BLaER1 treated with 17β-estradiol and CSF1 and Interleukin-3, amounts not matched to agents 10 nM and 100 nM (cell line): Measurements from ENCODE around the gene DAPK2.

Experiments
- H3K27ac ChIP-seq, 11 experiments: shearing (Covaris generic); formaldehyde crosslinking; 2 replicates each; pipeline ENCODE4 v1.8.1; 2022
- H3K27me3 ChIP-seq, 11 experiments: shearing (Covaris generic); formaldehyde crosslinking; 2 replicates each; pipeline ENCODE4 v1.8.1; 2022
- H3K36me3 ChIP-seq, 11 experiments: shearing (Covaris generic); formaldehyde crosslinking; 2 replicates each; pipeline ENCODE4 v1.8.1; 2022
- H3K4me1 ChIP-seq, 10 experiments: shearing (Covaris generic); formaldehyde crosslinking; 2 replicates each; pipeline ENCODE4 v1.8.1; 2022
- H3K4me2 ChIP-seq, 11 experiments: shearing (Covaris generic); formaldehyde crosslinking; 2 replicates each; pipeline ENCODE4 v1.8.1; 2022
- H3K4me3 ChIP-seq, 10 experiments: shearing (Covaris generic); formaldehyde crosslinking; 2 replicates each; pipeline ENCODE4 v1.8.1; 2022
- H3K9ac ChIP-seq, 11 experiments: shearing (Covaris generic); formaldehyde crosslinking; 2 replicates each; pipeline ENCODE4 v1.8.1; 2022
- H3K9me3 ChIP-seq, 11 experiments: shearing (Covaris generic); formaldehyde crosslinking; replicated peaks in 1 of 11; 2 replicates each; pipeline ENCODE4 v1.8.1; 2022
- H4K20me1 ChIP-seq, 11 experiments: shearing (Covaris generic); formaldehyde crosslinking; 2 replicates each; pipeline ENCODE4 v1.8.1; 2022
- Cebpa-rat ChIP-seq, 11 experiments: shearing (Covaris generic); IDR thresholded peaks; 2 replicates each; pipeline ENCODE4 v1.8.1; 2022

DAPK2 gene

GRCh38 chr15:64013179-64014062, 32.9 kb downstream of the DAPK2 start:
- Histone ChIP-seq H3K4me1 (peaks cover 26 to 35% (median 30%) of the 10 kb centered on the region in 10 experiments), H3K9ac (no peak overlapping the region), H4K20me1 (no peaks in the 10 kb centered on the region), H3K36me3 (no peaks in the 10 kb centered on the region), H3K4me3 (no peak overlapping the region), H3K27me3 (no peaks in the 10 kb centered on the region; a peak in 1 of 22 replicates), H3K4me2 (no peak overlapping the region), H3K9me3 (no peaks in the 10 kb centered on the region), H3K27ac (no peak overlapping the region)
- no peak for TF ChIP-seq Cebpa-rat (IDR thresholded peaks at IDR 0.05)

DNA sequence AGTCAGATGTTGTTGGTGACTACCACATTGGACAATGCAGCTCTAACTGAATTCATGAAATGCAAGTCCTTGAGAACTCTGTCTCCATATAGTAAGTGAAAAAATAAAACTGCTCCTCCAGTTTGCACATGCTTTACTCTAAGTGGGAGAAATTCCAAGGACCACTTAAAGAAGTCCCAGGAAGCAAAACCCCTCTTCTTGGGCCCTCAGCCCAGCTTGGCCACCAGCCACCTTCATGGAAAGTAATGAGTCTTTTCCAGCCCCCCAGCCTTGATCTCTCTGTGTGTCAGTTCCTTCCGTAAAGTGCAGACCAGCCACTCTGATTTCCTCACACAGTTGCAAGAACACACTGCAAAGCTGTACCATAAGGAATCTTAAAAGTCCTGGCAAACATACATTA, 34.5 kb downstream of the DAPK2 start:
- no peaks in the 10 kb centered on the region for H4K20me1 ChIP-seq
- no peaks in the 10 kb centered on the region; a peak in 1 of 22 replicates for H3K27me3 ChIP-seq
- peak overlapping the region in 1 of 11 experiments; percentile 21; a peak in 1 of 22 replicates for H3K27ac ChIP-seq
- no peak overlapping the region for H3K4me3 ChIP-seq
- H3K4me2 ChIP-seq: peak overlapping the region in 8 of 11 experiments; percentile 58 to 92 (median 74); a peak in 11 of 22 replicates
- no peaks in the 10 kb centered on the region for H3K9me3 ChIP-seq
- no peaks in the 10 kb centered on the region for H3K36me3 ChIP-seq
- TF ChIP-seq Cebpa-rat (IDR thresholded peaks at IDR 0.05): no peak
- H3K4me1 ChIP-seq: peaks cover 26 to 35% (median 30%) of the 10 kb centered on the region in 10 experiments
- no peak overlapping the region for H3K9ac ChIP-seq

DNA sequence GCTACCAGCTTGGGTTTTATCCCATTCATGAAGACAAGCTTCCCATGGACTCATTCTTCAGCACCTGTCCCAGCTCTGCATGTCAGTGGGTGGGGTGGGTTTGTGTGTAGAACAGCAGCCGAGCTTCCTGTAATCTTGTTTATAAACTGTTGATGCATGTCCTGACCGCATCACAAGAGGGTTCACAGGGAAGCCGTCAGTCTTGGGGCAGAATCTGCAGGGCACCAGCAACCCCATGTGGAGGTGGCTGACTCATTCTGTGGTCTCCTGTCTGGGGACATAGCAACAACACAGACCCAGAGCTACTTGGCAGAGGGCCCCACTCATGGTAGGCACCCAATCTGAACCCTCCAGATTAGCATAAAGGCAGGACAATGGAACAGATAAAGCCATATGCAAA, 35.6 kb downstream of the DAPK2 start:
- Histone ChIP-seq H3K27me3 (no peaks in the 10 kb centered on the region; a peak in 1 of 22 replicates), H3K9me3 (no peaks in the 10 kb centered on the region), H4K20me1 (no peaks in the 10 kb centered on the region), H3K27ac (peak overlapping the region in 8 of 11 experiments; percentile 36 to 59 (median 53); a peak in 12 of 22 replicates), H3K4me3 (no peak overlapping the region; a peak in 1 of 20 replicates), H3K4me1 (peaks cover 26 to 35% (median 30%) of the 10 kb centered on the region in 10 experiments), H3K36me3 (no peaks in the 10 kb centered on the region), H3K9ac (peak overlapping the region in 1 of 11 experiments; percentile 26; a peak in 1 of 22 replicates), H3K4me2 (peak overlapping the region; percentile 69 to 92 (median 76))
- no peak for TF ChIP-seq Cebpa-rat (IDR thresholded peaks at IDR 0.05)

DNA sequence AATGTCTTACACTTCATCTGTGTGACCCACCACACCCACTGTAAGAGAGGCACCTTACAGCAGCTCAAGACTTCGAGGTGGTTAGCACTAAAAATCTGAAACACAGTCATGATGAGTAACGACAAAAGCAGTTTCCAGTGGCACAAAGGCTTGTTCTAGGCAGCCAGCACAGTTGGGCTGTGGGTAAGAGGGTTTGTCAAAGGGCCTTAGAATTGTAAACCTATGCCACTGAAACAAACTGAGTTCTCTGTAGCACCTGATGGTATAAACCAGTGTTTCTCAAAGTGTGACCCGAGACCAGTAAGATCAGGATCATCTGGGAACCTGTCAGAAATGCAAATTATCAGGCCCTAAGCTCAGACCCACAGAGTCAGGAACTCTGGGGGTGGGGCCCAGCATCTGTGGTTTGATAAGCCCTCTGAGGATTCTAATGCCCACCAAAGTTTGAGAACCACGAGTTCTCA, 36.5 kb downstream of the DAPK2 start:
- Histone ChIP-seq H3K27ac (peak overlapping the region in 6 of 11 experiments; percentile 7 to 57 (median 48); a peak in 5 of 22 replicates), H3K9ac (no peak overlapping the region; a peak in 1 of 22 replicates), H3K4me2 (peak overlapping the region; percentile 68 to 92 (median 75); a peak in 21 of 22 replicates)

GRCh38 chr15:64009241-64009640, 37.0 kb downstream of the DAPK2 start:
- TF ChIP-seq Cebpa-rat (IDR thresholded peaks at IDR 0.05): no peak

More for the DNA sequence above, 36.5 kb downstream of the DAPK2 start:
- Histone ChIP-seq H3K9me3 (no peaks in the 10 kb centered on the region), H3K4me3 (no peak overlapping the region), H3K27me3 (no peaks in the 10 kb centered on the region; a peak in 1 of 22 replicates), H4K20me1 (no peaks in the 10 kb centered on the region), H3K36me3 (no peaks in the 10 kb centered on the region), H3K4me1 (peaks cover 26 to 35% (median 30%) of the 10 kb centered on the region in 10 experiments)
- TF ChIP-seq Cebpa-rat (IDR thresholded peaks at IDR 0.05): no peak

DNA sequence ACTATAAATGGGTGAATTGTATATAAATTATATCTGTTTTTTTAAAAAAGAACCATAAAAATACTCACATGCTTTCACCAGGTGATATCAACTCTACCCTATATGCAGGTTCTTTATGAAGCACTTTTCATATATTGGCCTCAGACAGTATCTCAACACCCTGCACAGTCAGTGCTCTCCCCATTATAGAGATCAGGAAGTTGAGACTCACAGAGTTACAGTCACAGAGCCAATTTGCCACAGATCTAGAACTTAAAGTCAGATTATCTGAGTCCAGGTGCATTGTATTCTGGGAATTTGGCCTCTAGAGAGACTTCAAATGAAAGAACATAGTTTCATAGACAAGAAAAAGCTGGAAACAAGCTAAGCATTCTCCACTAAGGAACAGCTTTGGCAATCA, 38.1 kb downstream of the DAPK2 start:
- H3K4me3 ChIP-seq: no peak overlapping the region
- TF ChIP-seq Cebpa-rat (IDR thresholded peaks at IDR 0.05): no peak
- no peaks in the 10 kb centered on the region; a peak in 1 of 22 replicates for H3K27me3 ChIP-seq
- no peak overlapping the region for H3K9ac ChIP-seq
- H3K9me3 ChIP-seq: no peaks in the 10 kb centered on the region
- no peak overlapping the region for H3K27ac ChIP-seq
- no peak overlapping the region for H3K4me2 ChIP-seq
- peaks cover 26 to 47% (median 31%) of the 10 kb centered on the region in 10 experiments for H3K4me1 ChIP-seq
- H4K20me1 ChIP-seq: no peaks in the 10 kb centered on the region
- no peaks in the 10 kb centered on the region for H3K36me3 ChIP-seq

More at GRCh38 chr15:64009241-64009640, 37.0 kb downstream of the DAPK2 start:
- Histone ChIP-seq H3K36me3 (no peaks in the 10 kb centered on the region), H3K4me1 (peaks cover 26 to 38% (median 31%) of the 10 kb centered on the region in 10 experiments), H3K27me3 (no peaks in the 10 kb centered on the region; a peak in 1 of 22 replicates), H3K4me3 (no peak overlapping the region), H3K4me2 (peak overlapping the region; percentile 68 to 92 (median 75); a peak in 21 of 22 replicates), H3K27ac (peak overlapping the region in 2 of 11 experiments; percentile 3 to 54; a peak in 1 of 22 replicates), H3K9me3 (no peaks in the 10 kb centered on the region), H4K20me1 (no peaks in the 10 kb centered on the region), H3K9ac (no peak overlapping the region)

GRCh38 chr15:64006642-64007041, 39.6 kb downstream of the DAPK2 start:
- H3K4me1 ChIP-seq: peaks cover 26 to 48% (median 28%) of the 10 kb centered on the region in 10 experiments
- no peak for TF ChIP-seq Cebpa-rat (IDR thresholded peaks at IDR 0.05)

DNA sequence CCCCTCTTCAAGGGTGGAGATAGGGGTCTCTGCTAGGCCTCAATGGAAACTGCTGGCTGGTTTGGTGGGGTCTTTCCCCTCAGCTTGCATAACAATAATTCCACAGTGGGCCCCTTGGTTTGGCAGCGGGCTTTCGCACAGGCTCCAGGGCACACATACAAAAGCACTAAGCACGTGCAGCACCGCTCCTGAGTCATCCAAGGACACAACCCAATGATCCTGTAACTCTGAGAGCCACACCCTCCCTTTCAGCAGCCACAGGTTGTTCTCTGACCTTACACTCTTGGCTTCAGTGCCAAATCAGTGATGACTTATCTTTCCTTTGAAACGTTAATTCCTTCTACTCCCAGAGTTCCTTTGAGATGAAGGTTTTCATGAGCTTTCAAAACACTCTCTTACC, 41.7 kb downstream of the DAPK2 start:
- Histone ChIP-seq H4K20me1 (no peaks in the 10 kb centered on the region), H3K36me3 (no peaks in the 10 kb centered on the region), H3K9ac (no peak overlapping the region), H3K4me2 (peak overlapping the region in 4 of 11 experiments; percentile 4 to 26 (median 16); a peak in 2 of 22 replicates), H3K27me3 (no peaks in the 10 kb centered on the region; a peak in 1 of 22 replicates), H3K27ac (no peak overlapping the region), H3K9me3 (no peaks in the 10 kb centered on the region), H3K4me3 (no peak overlapping the region), H3K4me1 (peaks cover 7 to 49% (median 29%) of the 10 kb centered on the region in 10 experiments)
- TF ChIP-seq Cebpa-rat (IDR thresholded peaks at IDR 0.05): no peak

More at GRCh38 chr15:64006642-64007041, 39.6 kb downstream of the DAPK2 start:
- H3K9me3 ChIP-seq: no peaks in the 10 kb centered on the region
- no peak overlapping the region for H3K4me2 ChIP-seq
- H3K27ac ChIP-seq: no peak overlapping the region
- H3K27me3 ChIP-seq: no peaks in the 10 kb centered on the region; a peak in 1 of 22 replicates
- H3K36me3 ChIP-seq: no peaks in the 10 kb centered on the region
- no peaks in the 10 kb centered on the region for H4K20me1 ChIP-seq
- no peak overlapping the region for H3K4me3 ChIP-seq
- H3K9ac ChIP-seq: no peak overlapping the region

DNA sequence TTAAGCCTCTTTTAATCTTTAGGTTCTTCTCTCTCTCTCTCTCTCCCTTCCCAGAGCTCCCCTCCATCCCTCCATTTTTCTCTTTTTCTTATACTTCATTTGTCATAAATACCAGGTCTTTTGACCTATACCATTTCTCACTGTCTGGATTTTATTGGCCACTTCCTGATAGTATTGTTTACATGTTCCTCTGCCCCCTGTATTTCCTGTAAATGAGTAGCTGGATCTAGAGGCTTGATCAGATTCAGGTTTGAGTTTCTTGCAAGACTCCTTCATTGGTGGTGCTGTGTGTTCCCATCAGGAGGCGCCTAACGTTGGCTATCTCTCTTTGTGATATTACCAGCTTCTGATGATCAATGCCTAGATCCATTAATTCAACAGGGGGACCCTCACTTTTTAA, 42.2 kb downstream of the DAPK2 start:
- peak overlapping the region in 5 of 11 experiments; percentile 4 to 26 (median 17); a peak in 4 of 22 replicates for H3K4me2 ChIP-seq
- no peaks in the 10 kb centered on the region for H4K20me1 ChIP-seq

More for the DNA sequence above, 42.2 kb downstream of the DAPK2 start:
- Histone ChIP-seq H3K4me1 (peaks cover 8 to 49% (median 29%) of the 10 kb centered on the region in 10 experiments), H3K4me3 (no peak overlapping the region), H3K9me3 (no peaks in the 10 kb centered on the region), H3K27ac (no peak overlapping the region), H3K27me3 (no peaks in the 10 kb centered on the region; a peak in 1 of 22 replicates), H3K9ac (no peak overlapping the region), H3K36me3 (no peaks in the 10 kb centered on the region)
- no peak for TF ChIP-seq Cebpa-rat (IDR thresholded peaks at IDR 0.05)
